ENCODE results near the gene COQ8B.

GRCh38 chr19:40739871-40740703 is 23.4 kb upstream of the COQ8B start:
- TF ChIP-seq GATA2 (IDR thresholded peaks at IDR 0.05; ENCODE audit: low read depth, low read length) (no peak), GATA3 (IDR thresholded peaks at IDR 0.05; ENCODE audit: low read depth, low read length) (no peak)

All from SH-SY5Y (cell line).